ENCODE results near the gene TNRC18.

TNRC18 gene

DNA sequence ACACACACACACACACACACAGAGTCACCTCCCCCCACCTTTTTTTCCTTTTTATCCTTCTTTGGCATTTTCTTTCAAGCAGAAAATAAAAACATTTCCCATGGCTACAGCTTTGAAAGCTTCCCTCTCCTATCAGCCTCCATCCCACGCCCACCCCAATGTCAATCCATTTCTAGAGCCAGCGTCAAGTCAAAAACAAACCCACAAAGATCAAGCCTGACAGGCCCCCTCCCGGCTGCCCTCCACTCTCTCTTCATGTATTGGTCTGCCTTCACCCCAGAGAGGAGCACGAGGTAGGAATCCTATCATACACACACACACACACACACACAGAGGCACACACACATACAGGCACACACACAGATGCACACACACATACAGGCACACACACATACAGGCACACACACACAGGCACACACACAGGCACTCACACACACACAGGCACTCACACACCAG, 8.0 kb upstream of the TNRC18 start (continued):
- TF ChIP-seq ZNF670 (tag by site-specific recombination; IDR thresholded peaks at IDR 0.05; ENCODE audit: low read depth) (no peak), FEZF1 (tag by site-specific recombination; IDR thresholded peaks at IDR 0.05) (no peak), ZNF747 (tag by site-specific recombination; IDR thresholded peaks at IDR 0.05) (no peak), ZNF792 (tag by site-specific recombination; IDR thresholded peaks at IDR 0.05) (no peak), ZNF571 (tag by site-specific recombination; IDR thresholded peaks at IDR 0.05) (no peak), ZFP37 (tag by site-specific recombination; IDR thresholded peaks at IDR 0.05) (no peak), ZNF530 (tag by site-specific recombination; IDR thresholded peaks at IDR 0.05; ENCODE audit: low read depth) (no peak), ZNF76 (tag by site-specific recombination; IDR thresholded peaks at IDR 0.05; ENCODE audit: borderline replicate concordance, low read depth) (no peak), ZNF335 (tag by site-specific recombination; conservative IDR thresholded peaks at IDR 0.05) (no peak), GLIS1 (tag by site-specific recombination; IDR thresholded peaks at IDR 0.05) (no peak), SP2 (tag by site-specific recombination; IDR thresholded peaks at IDR 0.05) (no peak), KLF8 (tag by site-specific recombination; IDR thresholded peaks at IDR 0.05) (0 out of 2 replicates have a peak, but pooled peaks have one; percentile 15), ZNF133 (tag by site-specific recombination; IDR thresholded peaks at IDR 0.05) (0 out of 2 replicates have a peak, but pooled peaks have one; percentile 15), ZNF311 (tag by site-specific recombination; IDR thresholded peaks at IDR 0.05; ENCODE audit: borderline replicate concordance) (0 out of 2 replicates have a peak, but pooled peaks have one; percentile 56), ZNF132 (tag by site-specific recombination; IDR thresholded peaks at IDR 0.05; ENCODE audit: borderline replicate concordance) (no peak)
- TF ChIP-seq, protein P1, sequence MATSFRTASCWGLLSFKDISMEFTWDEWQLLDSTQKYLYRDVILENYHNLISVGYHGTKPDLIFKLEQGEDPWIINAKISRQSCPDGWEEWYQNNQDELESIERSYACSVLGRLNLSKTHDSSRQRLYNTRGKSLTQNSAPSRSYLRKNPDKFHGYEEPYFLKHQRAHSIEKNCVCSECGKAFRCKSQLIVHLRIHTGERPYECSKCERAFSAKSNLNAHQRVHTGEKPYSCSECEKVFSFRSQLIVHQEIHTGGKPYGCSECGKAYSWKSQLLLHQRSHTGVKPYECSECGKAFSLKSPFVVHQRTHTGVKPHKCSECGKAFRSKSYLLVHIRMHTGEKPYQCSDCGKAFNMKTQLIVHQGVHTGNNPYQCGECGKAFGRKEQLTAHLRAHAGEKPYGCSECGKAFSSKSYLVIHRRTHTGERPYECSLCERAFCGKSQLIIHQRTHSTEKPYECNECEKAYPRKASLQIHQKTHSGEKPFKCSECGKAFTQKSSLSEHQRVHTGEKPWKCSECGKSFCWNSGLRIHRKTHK (tag by site-specific recombination; IDR thresholded peaks at IDR 0.05), result no peak
- TF ChIP-seq, protein P2, sequence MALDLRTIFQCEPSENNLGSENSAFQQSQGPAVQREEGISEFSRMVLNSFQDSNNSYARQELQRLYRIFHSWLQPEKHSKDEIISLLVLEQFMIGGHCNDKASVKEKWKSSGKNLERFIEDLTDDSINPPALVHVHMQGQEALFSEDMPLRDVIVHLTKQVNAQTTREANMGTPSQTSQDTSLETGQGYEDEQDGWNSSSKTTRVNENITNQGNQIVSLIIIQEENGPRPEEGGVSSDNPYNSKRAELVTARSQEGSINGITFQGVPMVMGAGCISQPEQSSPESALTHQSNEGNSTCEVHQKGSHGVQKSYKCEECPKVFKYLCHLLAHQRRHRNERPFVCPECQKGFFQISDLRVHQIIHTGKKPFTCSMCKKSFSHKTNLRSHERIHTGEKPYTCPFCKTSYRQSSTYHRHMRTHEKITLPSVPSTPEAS (tag by site-specific recombination; IDR thresholded peaks at IDR 0.05), result peak; percentile 100
- TF ChIP-seq, protein P3, sequence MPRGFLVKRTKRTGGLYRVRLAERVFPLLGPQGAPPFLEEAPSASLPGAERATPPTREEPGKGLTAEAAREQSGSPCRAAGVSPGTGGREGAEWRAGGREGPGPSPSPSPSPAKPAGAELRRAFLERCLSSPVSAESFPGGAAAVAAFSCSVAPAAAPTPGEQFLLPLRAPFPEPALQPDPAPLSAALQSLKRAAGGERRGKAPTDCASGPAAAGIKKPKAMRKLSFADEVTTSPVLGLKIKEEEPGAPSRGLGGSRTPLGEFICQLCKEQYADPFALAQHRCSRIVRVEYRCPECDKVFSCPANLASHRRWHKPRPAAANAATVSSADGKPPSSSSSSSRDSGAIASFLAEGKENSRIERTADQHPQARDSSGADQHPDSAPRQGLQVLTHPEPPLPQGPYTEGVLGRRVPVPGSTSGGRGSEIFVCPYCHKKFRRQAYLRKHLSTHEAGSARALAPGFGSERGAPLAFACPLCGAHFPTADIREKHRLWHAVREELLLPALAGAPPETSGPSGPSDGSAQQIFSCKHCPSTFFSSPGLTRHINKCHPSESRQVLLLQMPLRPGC (tag by site-specific recombination; IDR thresholded peaks at IDR 0.05), result no peak
- TF ChIP-seq, protein P4, sequence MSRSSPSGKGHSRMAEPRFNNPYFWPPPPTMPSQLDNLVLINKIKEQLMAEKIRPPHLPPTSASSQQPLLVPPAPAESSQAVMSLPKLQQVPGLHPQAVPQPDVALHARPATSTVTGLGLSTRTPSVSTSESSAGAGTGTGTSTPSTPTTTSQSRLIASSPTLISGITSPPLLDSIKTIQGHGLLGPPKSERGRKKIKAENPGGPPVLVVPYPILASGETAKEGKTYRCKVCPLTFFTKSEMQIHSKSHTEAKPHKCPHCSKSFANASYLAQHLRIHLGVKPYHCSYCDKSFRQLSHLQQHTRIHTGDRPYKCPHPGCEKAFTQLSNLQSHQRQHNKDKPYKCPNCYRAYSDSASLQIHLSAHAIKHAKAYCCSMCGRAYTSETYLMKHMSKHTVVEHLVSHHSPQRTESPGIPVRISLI (tag by site-specific recombination; IDR thresholded peaks at IDR 0.05), result no peak

DNA sequence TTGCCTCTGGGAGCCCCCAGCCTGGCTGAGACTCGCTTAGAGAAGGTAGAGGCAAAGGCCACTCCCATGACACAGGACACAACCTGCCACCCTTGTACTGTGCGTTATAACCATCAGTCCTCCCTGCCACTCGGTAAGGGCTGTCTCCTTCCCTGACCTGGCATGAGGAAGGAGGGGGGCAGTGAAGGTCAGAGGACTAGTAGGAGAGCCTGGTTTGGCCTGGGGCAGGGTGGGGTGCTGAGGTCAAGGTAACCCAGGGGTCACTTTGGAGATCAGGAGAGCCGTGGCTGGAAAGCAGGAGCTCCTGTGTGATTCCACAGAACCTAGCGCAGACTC, 6.9 kb upstream of the TNRC18 start:
- POLR2A ChIA-PET, result interaction anchor here (0.6 to 1.0 kb wide), 8 partner anchors 8 to 120 kb away, joined by 3 to 8 read pairs (median 4); no protein-coding TSS in a partner anchor
- TF ChIP-seq, protein P5, sequence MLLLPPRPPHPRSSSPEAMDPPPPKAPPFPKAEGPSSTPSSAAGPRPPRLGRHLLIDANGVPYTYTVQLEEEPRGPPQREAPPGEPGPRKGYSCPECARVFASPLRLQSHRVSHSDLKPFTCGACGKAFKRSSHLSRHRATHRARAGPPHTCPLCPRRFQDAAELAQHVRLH (tag by site-specific recombination; IDR thresholded peaks at IDR 0.05), result no peak
- TF ChIP-seq, protein P6, sequence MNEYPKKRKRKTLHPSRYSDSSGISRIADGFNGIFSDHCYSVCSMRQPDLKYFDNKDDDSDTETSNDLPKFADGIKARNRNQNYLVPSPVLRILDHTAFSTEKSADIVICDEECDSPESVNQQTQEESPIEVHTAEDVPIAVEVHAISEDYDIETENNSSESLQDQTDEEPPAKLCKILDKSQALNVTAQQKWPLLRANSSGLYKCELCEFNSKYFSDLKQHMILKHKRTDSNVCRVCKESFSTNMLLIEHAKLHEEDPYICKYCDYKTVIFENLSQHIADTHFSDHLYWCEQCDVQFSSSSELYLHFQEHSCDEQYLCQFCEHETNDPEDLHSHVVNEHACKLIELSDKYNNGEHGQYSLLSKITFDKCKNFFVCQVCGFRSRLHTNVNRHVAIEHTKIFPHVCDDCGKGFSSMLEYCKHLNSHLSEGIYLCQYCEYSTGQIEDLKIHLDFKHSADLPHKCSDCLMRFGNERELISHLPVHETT (tag by site-specific recombination; IDR thresholded peaks at IDR 0.05), result no peak
- TF ChIP-seq ZNF155 (tag by site-specific recombination; IDR thresholded peaks at IDR 0.05) (no peak), ZNF585B (tag by site-specific recombination; IDR thresholded peaks at IDR 0.05) (no peak), ZNF548 (tag by site-specific recombination; IDR thresholded peaks at IDR 0.05) (no peak), ZNF394 (tag by site-specific recombination; IDR thresholded peaks at IDR 0.05; ENCODE audit: borderline replicate concordance) (no peak), ZNF626 (tag by site-specific recombination; IDR thresholded peaks at IDR 0.05) (no peak), ZXDB (tag by site-specific recombination; IDR thresholded peaks at IDR 0.05) (no peak)
- TF ChIP-seq, protein P7, sequence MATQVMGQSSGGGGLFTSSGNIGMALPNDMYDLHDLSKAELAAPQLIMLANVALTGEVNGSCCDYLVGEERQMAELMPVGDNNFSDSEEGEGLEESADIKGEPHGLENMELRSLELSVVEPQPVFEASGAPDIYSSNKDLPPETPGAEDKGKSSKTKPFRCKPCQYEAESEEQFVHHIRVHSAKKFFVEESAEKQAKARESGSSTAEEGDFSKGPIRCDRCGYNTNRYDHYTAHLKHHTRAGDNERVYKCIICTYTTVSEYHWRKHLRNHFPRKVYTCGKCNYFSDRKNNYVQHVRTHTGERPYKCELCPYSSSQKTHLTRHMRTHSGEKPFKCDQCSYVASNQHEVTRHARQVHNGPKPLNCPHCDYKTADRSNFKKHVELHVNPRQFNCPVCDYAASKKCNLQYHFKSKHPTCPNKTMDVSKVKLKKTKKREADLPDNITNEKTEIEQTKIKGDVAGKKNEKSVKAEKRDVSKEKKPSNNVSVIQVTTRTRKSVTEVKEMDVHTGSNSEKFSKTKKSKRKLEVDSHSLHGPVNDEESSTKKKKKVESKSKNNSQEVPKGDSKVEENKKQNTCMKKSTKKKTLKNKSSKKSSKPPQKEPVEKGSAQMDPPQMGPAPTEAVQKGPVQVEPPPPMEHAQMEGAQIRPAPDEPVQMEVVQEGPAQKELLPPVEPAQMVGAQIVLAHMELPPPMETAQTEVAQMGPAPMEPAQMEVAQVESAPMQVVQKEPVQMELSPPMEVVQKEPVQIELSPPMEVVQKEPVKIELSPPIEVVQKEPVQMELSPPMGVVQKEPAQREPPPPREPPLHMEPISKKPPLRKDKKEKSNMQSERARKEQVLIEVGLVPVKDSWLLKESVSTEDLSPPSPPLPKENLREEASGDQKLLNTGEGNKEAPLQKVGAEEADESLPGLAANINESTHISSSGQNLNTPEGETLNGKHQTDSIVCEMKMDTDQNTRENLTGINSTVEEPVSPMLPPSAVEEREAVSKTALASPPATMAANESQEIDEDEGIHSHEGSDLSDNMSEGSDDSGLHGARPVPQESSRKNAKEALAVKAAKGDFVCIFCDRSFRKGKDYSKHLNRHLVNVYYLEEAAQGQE (tag by site-specific recombination; IDR thresholded peaks at IDR 0.05), result no peak

More for the DNA sequence above, 6.9 kb upstream of the TNRC18 start:
- peaks cover 12% of the 10 kb centered on the region for H3K4me1 ChIP-seq (ENCODE audit: control insufficient read depth, insufficient read depth, low read length)
- no peak overlapping the region for H3K4me3 ChIP-seq (ENCODE audit: low read depth, low read length)
- peaks cover 0 to 6% of the 10 kb centered on the region in 2 experiments; a peak in 1 of 3 replicates for H3K36me3 ChIP-seq (ENCODE audit: control insufficient read depth in 2 of 2, insufficient read depth in 1 of 2, low read length in 2 of 2)
- H3K9me3 ChIP-seq (ENCODE audit: control insufficient read depth, insufficient read depth, low read depth, low read length), result no peaks in the 10 kb centered on the region
- CTCF ChIA-PET, result interaction anchor here (1.9 kb wide), 1 partner anchor 20 kb away, joined by 5 read pairs; no protein-coding TSS in a partner anchor
- peak overlapping the region; percentile 99; the same call in 1 of the 2 replicates for H3K27ac ChIP-seq (ENCODE audit: extremely low read depth, low read depth, low read length)

Measured in HEK293 (cell line).